ENCODE data around the gene SMPDL3A.

The SMPDL3A gene

GRCh38 chr6:122789182-122790027 lies at the start of gene SMPDL3A:
Gene SMPDL3A (plus strand): TSS chr6:122789258. CDS start chr6:122789347, 89 bp downstream.
- in situ Hi-C loops (cut with MboI; ENCODE audit: low sequenced_read_pairs) = no loop called here

GRCh38 chr6:122740091-122740490 lies 49.0 kb upstream of the SMPDL3A start:
- in situ Hi-C loops (cut with MboI; ENCODE audit: low sequenced_read_pairs) = loop anchor here (25.0 kb wide), 1 partner anchor 97 kb away; no protein-coding TSS in a partner anchor

- in situ Hi-C loops (cut with MboI; ENCODE audit: low sequenced_read_pairs) = loop anchor here (25.0 kb wide), 1 partner anchor 96 kb away; no protein-coding TSS in a partner anchor
These were observed 48.1 kb upstream of the SMPDL3A start for GRCh38 chr6:122740936-122741335.

GRCh38 chr6:122744247-122744646 lies 44.8 kb upstream of the SMPDL3A start:
- in situ Hi-C loops (cut with MboI; ENCODE audit: low sequenced_read_pairs) = loop anchor here (25.0 kb wide), 1 partner anchor 93 kb away; no protein-coding TSS in a partner anchor

GRCh38 chr6:122744856-122745255 lies 44.2 kb upstream of the SMPDL3A start:
- in situ Hi-C loops (cut with MboI; ENCODE audit: low sequenced_read_pairs) = loop anchor here (25.0 kb wide), 1 partner anchor 92 kb away; no protein-coding TSS in a partner anchor

- in situ Hi-C loops (cut with MboI; ENCODE audit: low sequenced_read_pairs) = loop anchor here (25.0 kb wide), 1 partner anchor 91 kb away; no protein-coding TSS in a partner anchor
These were observed 42.4 kb upstream of the SMPDL3A start for GRCh38 chr6:122746688-122747087.

- in situ Hi-C loops (cut with MboI; ENCODE audit: low sequenced_read_pairs) = loop anchor here (25.0 kb wide), 1 partner anchor 90 kb away; no protein-coding TSS in a partner anchor
These were observed 41.5 kb upstream of the SMPDL3A start for GRCh38 chr6:122747573-122747972.

GRCh38 chr6:122748945-122749344 lies 40.1 kb upstream of the SMPDL3A start:
- in situ Hi-C loops (cut with MboI; ENCODE audit: low sequenced_read_pairs) = loop anchor here (25.0 kb wide), 1 partner anchor 88 kb away; no protein-coding TSS in a partner anchor

- in situ Hi-C loops (cut with MboI; ENCODE audit: low sequenced_read_pairs) = loop anchor here (25.0 kb wide), 1 partner anchor 88 kb away; no protein-coding TSS in a partner anchor
These were observed 39.5 kb upstream of the SMPDL3A start for GRCh38 chr6:122749451-122750050.

- in situ Hi-C loops (cut with MboI; ENCODE audit: low sequenced_read_pairs) = no loop called here
These were observed 37.7 kb upstream of the SMPDL3A start for GRCh38 chr6:122751326-122751725.

GRCh38 chr6:122752459-122752858 lies 36.6 kb upstream of the SMPDL3A start:
- in situ Hi-C loops (cut with MboI; ENCODE audit: low sequenced_read_pairs) = no loop called here

- in situ Hi-C loops (cut with MboI; ENCODE audit: low sequenced_read_pairs) = no loop called here
These were observed 35.9 kb upstream of the SMPDL3A start for GRCh38 chr6:122753000-122753687.

GRCh38 chr6:122753688-122754056 lies 35.4 kb upstream of the SMPDL3A start:
- in situ Hi-C loops (cut with MboI; ENCODE audit: low sequenced_read_pairs) = no loop called here

GRCh38 chr6:122754191-122754731 lies 34.8 kb upstream of the SMPDL3A start:
- in situ Hi-C loops (cut with MboI; ENCODE audit: low sequenced_read_pairs) = no loop called here

GRCh38 chr6:122755901-122756300 lies 33.2 kb upstream of the SMPDL3A start:
- in situ Hi-C loops (cut with MboI; ENCODE audit: low sequenced_read_pairs) = no loop called here

GRCh38 chr6:122758927-122759334 lies 30.1 kb upstream of the SMPDL3A start:
- in situ Hi-C loops (cut with MboI; ENCODE audit: low sequenced_read_pairs) = no loop called here

GRCh38 chr6:122760330-122760729 lies 28.7 kb upstream of the SMPDL3A start:
- in situ Hi-C loops (cut with MboI; ENCODE audit: low sequenced_read_pairs) = no loop called here

- in situ Hi-C loops (cut with MboI; ENCODE audit: low sequenced_read_pairs) = no loop called here
These were observed 22.8 kb upstream of the SMPDL3A start for GRCh38 chr6:122766256-122766655.

- in situ Hi-C loops (cut with MboI; ENCODE audit: low sequenced_read_pairs) = no loop called here
These were observed 18.0 kb upstream of the SMPDL3A start for GRCh38 chr6:122770835-122771601.
